Right lobe of liver (tissue), 4 donors: ENCODE measurements around the gene BPTF.

ENCODE experiments used
- CTCF ChIP-seq, 4 donors: fragments of 200-600 bp in 3 of 4; fragments of 450-650 bp in 1 of 4; IDR thresholded peaks; one replicate each; pipeline versions ENCODE4 v1.5.1 to v1.8.0; 2016 to 2022; ENCODE audit warnings: antibody characterized with exemption in 4 of 4, mild to moderate bottlenecking in 2 of 4
- POLR2A ChIP-seq: fragments of 450-650 bp; IDR thresholded peaks from one replicate; pipeline ENCODE4 v1.6.1; 2017; ENCODE audit warnings: antibody characterized with exemption, mild to moderate bottlenecking
- donor health status: DM: no; HTN: no; CAD: no.
- donor health status: DM: no; HTN: no; CAD: no.
- donor health status: DM: no; HTN: yes; CAD: no.

GRCh38 chr17:67829331-67829730 lies 4.0 kb downstream of the BPTF start:
- TF ChIP-seq CTCF (IDR thresholded peaks at IDR 0.05) (no peak), POLR2A (no peak)
